NCI-H526 treated with DMSO at 0.1 percent for 48 hours (cell line): ENCODE measurements around the gene PYROXD2.

Experiments
- DNase-seq: peaks from one replicate; lab custom pipeline; 2025; lab: John Stamatoyannopoulos, UW

Gene PYROXD2

GRCh38 chr10:98433881-98434732 is 19.1 kb upstream of the PYROXD2 start:
- DNase-seq = no peak

GRCh38 chr10:98433371-98433770 is 18.4 kb upstream of the PYROXD2 start:
- no peak for DNase-seq

GRCh38 chr10:98432330-98432729 is 17.3 kb upstream of the PYROXD2 start:
- DNase-seq = no peak

GRCh38 chr10:98431016-98431415 is 16.0 kb upstream of the PYROXD2 start:
- no peak for DNase-seq

GRCh38 chr10:98430427-98430826 is 15.4 kb upstream of the PYROXD2 start:
- DNase-seq = no peak

GRCh38 chr10:98429320-98430072 is 14.5 kb upstream of the PYROXD2 start:
- no peak for DNase-seq

GRCh38 chr10:98427011-98427515 is 12.1 kb upstream of the PYROXD2 start:
- DNase-seq = no peak

GRCh38 chr10:98425511-98426352 is 10.8 kb upstream of the PYROXD2 start:
- DNase-seq = peak; percentile 7

GRCh38 chr10:98424295-98425254 is 9.6 kb upstream of the PYROXD2 start:
- no peak for DNase-seq

- peak; percentile 3 for DNase-seq
Measured at GRCh38 chr10:98423691-98424120, 8.7 kb upstream of the PYROXD2 start.

GRCh38 chr10:98422182-98422581 is 7.2 kb upstream of the PYROXD2 start:
- no peak for DNase-seq

- no peak for DNase-seq
Measured at GRCh38 chr10:98420786-98421185, 5.8 kb upstream of the PYROXD2 start.

GRCh38 chr10:98419469-98420261 is 4.7 kb upstream of the PYROXD2 start:
- no peak for DNase-seq

- DNase-seq = no peak
Measured at GRCh38 chr10:98418665-98419468, 3.9 kb upstream of the PYROXD2 start.

- DNase-seq = no peak
Measured at GRCh38 chr10:98417973-98418664, 3.1 kb upstream of the PYROXD2 start.

- DNase-seq = no peak
Measured at GRCh38 chr10:98417481-98417959, 2.5 kb upstream of the PYROXD2 start.

GRCh38 chr10:98416606-98417388 is 1.8 kb upstream of the PYROXD2 start:
- no peak for DNase-seq

- no peak for DNase-seq
Measured at GRCh38 chr10:98415731-98416119, 743 bp upstream of the PYROXD2 start.
